OCI-LY1 (cell line): ENCODE results near the gene LSAMP.

Experiments used
- EZH2 ChIP-seq: fragments of 200-600 bp; sonication (generic), shearing (Covaris generic); IDR thresholded peaks from 2 replicates; pipeline ENCODE4 v1.8.0; 2017; ENCODE audit warnings: borderline replicate concordance, mixed run types, mild to moderate bottlenecking, antibody characterized with exemption, low read length, moderate library complexity, mixed read lengths
- TF ChIP-seq, protein P1 (sequence below): fragments of 200-600 bp; sonication (generic), shearing (Covaris generic); IDR thresholded peaks from 2 replicates; pipeline ENCODE4 v1.5.1; 2017; ENCODE audit warnings: mild to moderate bottlenecking, antibody characterized with exemption, low read length, moderate library complexity, mixed read lengths

DNA sequence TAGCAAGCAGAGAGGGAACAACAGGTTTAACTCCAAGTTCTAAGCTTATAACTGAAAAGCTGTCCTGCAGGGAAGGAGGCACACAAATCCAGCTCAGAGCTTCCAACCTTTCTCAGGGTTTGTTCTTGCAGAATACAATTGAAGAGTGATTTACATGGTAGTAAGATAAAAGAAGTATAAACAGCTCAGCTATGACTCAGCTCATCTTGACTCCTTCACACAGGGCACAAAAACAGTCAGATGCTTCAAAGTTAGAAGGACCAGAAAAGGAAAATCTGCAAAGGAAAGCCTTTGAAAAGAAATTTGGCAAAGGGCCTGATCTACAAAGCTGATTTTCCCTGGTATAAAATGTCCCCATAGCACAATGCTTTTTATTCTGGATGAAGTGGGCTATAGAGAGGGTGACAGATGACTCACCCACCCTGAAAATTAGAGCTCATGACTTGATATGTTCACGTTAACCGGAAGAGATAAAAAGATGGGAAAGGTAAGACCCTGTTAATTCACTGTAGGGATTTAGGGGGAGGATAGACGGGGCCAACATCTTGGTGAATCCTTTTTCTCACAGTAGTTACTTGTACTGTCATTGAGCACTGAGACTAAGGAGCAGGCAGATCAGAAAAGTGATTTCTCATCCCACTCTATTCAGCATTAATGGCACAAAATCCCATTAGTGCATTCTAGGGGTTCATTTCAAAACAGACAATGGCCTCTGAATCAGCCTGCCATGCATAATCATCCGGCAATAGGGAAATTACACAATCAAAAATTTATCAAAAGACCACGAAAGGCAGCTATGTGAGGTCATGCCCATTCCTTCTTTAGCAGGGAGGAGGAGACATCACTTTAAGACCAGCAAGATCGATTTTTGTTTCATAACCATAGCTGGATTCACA, 678.5 kb downstream of the LSAMP start:
- TF ChIP-seq, protein P1, sequence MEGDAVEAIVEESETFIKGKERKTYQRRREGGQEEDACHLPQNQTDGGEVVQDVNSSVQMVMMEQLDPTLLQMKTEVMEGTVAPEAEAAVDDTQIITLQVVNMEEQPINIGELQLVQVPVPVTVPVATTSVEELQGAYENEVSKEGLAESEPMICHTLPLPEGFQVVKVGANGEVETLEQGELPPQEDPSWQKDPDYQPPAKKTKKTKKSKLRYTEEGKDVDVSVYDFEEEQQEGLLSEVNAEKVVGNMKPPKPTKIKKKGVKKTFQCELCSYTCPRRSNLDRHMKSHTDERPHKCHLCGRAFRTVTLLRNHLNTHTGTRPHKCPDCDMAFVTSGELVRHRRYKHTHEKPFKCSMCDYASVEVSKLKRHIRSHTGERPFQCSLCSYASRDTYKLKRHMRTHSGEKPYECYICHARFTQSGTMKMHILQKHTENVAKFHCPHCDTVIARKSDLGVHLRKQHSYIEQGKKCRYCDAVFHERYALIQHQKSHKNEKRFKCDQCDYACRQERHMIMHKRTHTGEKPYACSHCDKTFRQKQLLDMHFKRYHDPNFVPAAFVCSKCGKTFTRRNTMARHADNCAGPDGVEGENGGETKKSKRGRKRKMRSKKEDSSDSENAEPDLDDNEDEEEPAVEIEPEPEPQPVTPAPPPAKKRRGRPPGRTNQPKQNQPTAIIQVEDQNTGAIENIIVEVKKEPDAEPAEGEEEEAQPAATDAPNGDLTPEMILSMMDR: no peak
- no peak for TF ChIP-seq EZH2
